ENCODE data around the gene ABHD10.

DNA sequence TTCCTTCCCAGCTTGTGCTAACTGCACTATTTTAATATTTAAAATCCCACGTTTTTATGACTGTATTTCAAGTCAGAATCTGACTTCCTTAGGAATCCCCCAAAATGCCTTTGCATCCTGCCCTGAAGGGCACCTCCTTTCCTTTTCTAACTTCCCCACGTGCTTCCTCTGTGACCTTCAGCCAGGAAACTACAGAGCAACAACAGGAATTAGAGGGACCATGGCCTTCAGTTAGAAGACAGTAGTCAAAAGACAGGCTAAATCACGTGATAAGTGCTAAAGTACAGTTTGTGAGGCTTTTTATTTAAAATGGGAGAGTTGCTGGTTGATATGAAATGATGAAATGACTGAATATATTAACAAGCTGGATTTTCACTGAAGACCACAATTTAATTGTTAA lies 11.8 kb upstream of the ABHD10 start:
- TF ChIP-seq, protein P1, sequence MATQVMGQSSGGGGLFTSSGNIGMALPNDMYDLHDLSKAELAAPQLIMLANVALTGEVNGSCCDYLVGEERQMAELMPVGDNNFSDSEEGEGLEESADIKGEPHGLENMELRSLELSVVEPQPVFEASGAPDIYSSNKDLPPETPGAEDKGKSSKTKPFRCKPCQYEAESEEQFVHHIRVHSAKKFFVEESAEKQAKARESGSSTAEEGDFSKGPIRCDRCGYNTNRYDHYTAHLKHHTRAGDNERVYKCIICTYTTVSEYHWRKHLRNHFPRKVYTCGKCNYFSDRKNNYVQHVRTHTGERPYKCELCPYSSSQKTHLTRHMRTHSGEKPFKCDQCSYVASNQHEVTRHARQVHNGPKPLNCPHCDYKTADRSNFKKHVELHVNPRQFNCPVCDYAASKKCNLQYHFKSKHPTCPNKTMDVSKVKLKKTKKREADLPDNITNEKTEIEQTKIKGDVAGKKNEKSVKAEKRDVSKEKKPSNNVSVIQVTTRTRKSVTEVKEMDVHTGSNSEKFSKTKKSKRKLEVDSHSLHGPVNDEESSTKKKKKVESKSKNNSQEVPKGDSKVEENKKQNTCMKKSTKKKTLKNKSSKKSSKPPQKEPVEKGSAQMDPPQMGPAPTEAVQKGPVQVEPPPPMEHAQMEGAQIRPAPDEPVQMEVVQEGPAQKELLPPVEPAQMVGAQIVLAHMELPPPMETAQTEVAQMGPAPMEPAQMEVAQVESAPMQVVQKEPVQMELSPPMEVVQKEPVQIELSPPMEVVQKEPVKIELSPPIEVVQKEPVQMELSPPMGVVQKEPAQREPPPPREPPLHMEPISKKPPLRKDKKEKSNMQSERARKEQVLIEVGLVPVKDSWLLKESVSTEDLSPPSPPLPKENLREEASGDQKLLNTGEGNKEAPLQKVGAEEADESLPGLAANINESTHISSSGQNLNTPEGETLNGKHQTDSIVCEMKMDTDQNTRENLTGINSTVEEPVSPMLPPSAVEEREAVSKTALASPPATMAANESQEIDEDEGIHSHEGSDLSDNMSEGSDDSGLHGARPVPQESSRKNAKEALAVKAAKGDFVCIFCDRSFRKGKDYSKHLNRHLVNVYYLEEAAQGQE (IDR thresholded peaks at IDR 0.05; ENCODE audit: low read depth), result no peak
- TF ChIP-seq EP300 (IDR thresholded peaks at IDR 0.05; ENCODE audit: borderline replicate concordance), result no peak
- TF ChIP-seq, protein P2, sequence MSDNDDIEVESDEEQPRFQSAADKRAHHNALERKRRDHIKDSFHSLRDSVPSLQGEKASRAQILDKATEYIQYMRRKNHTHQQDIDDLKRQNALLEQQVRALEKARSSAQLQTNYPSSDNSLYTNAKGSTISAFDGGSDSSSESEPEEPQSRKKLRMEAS (IDR thresholded peaks at IDR 0.05), result no peak
- no peak for TF ChIP-seq RAD21 (IDR thresholded peaks at IDR 0.05; ENCODE audit: low read depth)
- TF ChIP-seq YY1 (IDR thresholded peaks at IDR 0.05; ENCODE audit: low read depth), result no peak
- TF ChIP-seq NFIC (IDR thresholded peaks at IDR 0.05), result no peak
- TF ChIP-seq EGR1 (IDR thresholded peaks at IDR 0.05), result no peak
- TF ChIP-seq, protein P3, sequence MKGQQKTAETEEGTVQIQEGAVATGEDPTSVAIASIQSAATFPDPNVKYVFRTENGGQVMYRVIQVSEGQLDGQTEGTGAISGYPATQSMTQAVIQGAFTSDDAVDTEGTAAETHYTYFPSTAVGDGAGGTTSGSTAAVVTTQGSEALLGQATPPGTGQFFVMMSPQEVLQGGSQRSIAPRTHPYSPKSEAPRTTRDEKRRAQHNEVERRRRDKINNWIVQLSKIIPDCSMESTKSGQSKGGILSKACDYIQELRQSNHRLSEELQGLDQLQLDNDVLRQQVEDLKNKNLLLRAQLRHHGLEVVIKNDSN (IDR thresholded peaks at IDR 0.05), result no peak
- no peak for TF ChIP-seq CEBPB (IDR thresholded peaks at IDR 0.05)
- TF ChIP-seq FOXM1 (IDR thresholded peaks at IDR 0.05; ENCODE audit: borderline replicate concordance, low read depth), result no peak
- no peak for TF ChIP-seq CREB1 (IDR thresholded peaks at IDR 0.05; ENCODE audit: low read depth)
- no peak for TF ChIP-seq ZBTB7A (IDR thresholded peaks at IDR 0.05; ENCODE audit: low read depth)
